PC-9 (cell line): Measurements from ENCODE around the gene UGT1A10. TPM values are rescaled to one million over a fixed set of nuclear protein-coding genes. Genes with fewer than 3 reads are reported as not detected.
"Not testable (repeated sequence)": the region's sequence is repeated elsewhere in the genome, so short reads cannot be mapped to it uniquely, and the experiment has no call there.

Experiments
- BruUV-seq: library from RNA; stranded (reverse); fragments of 400-500 nt; replicated peaks from 2 replicates; lab custom pipeline; 2021; lab: Mats Ljungman, UMichigan
- CTCF ChIA-PET: fragments of 300-600 bp; sonication (Branson Sonifier 250); formaldehyde crosslinking; loops from one replicate; lab custom pipeline; 2022; ENCODE audit warnings: antibody characterized with exemption; lab: Charles Lee
- POLR2A ChIA-PET: fragments of 300-600 bp; sonication (Branson Sonifier 250); formaldehyde crosslinking; loops from one replicate; lab custom pipeline; 2022; ENCODE audit warnings: antibody characterized with exemption; ENCODE audit not compliant: unreplicated experiment; lab: Charles Lee
- DNase-seq, 2 experiments: peaks; one replicate each; pipeline versions ENCODE4 v3.0.0 to v3.0.0-alpha.2; 2015 to 2022; ENCODE audit warnings: mixed read lengths in 1 of 2
- H2AFZ ChIP-seq: fragments of 200-600 bp; sonication (generic); 2 replicates; pipeline ENCODE4 v1.8.1; 2017; ENCODE audit warnings: antibody characterized with exemption
- H3F3A ChIP-seq: fragments of 200-600 bp; sonication (generic); 2 replicates; pipeline ENCODE4 v1.8.1; 2017; ENCODE audit warnings: antibody characterized with exemption, mild to moderate bottlenecking, low read depth; ENCODE audit not compliant: insufficient read depth
- H3K27ac ChIP-seq: fragments of 200-600 bp; sonication (generic); 2 replicates; pipeline ENCODE4 v1.6.1; 2016; ENCODE audit warnings: mixed run types
- H3K27me3 ChIP-seq: fragments of 200-600 bp; sonication (generic); 2 replicates; pipeline ENCODE4 v1.6.1; 2016; ENCODE audit warnings: low read depth, mixed run types; ENCODE audit not compliant: insufficient read depth
- H3K36me3 ChIP-seq: fragments of 200-600 bp; sonication (generic); 2 replicates; pipeline ENCODE4 v1.6.1; 2016; ENCODE audit warnings: low read depth, mixed run types
- H3K4me1 ChIP-seq: fragments of 200-600 bp; sonication (generic); replicated peaks from 2 replicates; pipeline ENCODE4 v1.6.1; 2016; ENCODE audit warnings: mixed run types; ENCODE audit not compliant: insufficient read depth
- H3K4me2 ChIP-seq: fragments of 200-600 bp; sonication (generic); 2 replicates; pipeline ENCODE4 v1.6.1; 2017; ENCODE audit warnings: mixed run types
- H3K4me3 ChIP-seq: fragments of 200-600 bp; sonication (generic); 2 replicates; pipeline ENCODE4 v1.6.1; 2016; ENCODE audit warnings: mixed run types
- H3K79me2 ChIP-seq: fragments of 200-600 bp; sonication (generic); 2 replicates; pipeline ENCODE4 v1.6.1; 2017; ENCODE audit warnings: low read depth, mixed run types
- H3K9me2 ChIP-seq: fragments of 200-600 bp; sonication (generic); 2 replicates; pipeline ENCODE4 v1.8.1; 2017; ENCODE audit warnings: mild to moderate bottlenecking; ENCODE audit not compliant: insufficient read depth
- H3K9me3 ChIP-seq: fragments of 200-600 bp; sonication (generic); 2 replicates; pipeline ENCODE4 v1.8.1; 2016; ENCODE audit warnings: low read depth; ENCODE audit not compliant: insufficient read depth
- H4K20me1 ChIP-seq: fragments of 200-600 bp; sonication (generic); 2 replicates; pipeline ENCODE4 v1.8.1; 2017; ENCODE audit not compliant: insufficient read depth
- EZH2 ChIP-seq: fragments of 200-600 bp; sonication (generic); IDR thresholded peaks from 2 replicates; pipeline ENCODE4 v1.8.0; 2017; ENCODE audit warnings: antibody characterized with exemption, low read depth
- intact Hi-C: fragments of 100-400 bp; cut with micrococcal nuclease; formaldehyde crosslinking; loops from one replicate; pipeline ENCODE4 v1.10.0; 2022; ENCODE audit not compliant: unreplicated experiment
- total RNA-seq: library from RNA; stranded (reverse); gene quantifications from 2 replicates; pipeline ENCODE4 v1.2.3, GENCODE V29; 2021
- TF ChIP-seq, protein P1 (sequence below): fragments of 200-600 bp; sonication (generic); conservative IDR thresholded peaks from 2 replicates; pipeline ENCODE4 v1.6.1; 2017; ENCODE audit warnings: mixed run types, antibody characterized with exemption, mild to moderate bottlenecking, moderate library complexity

The UGT1A10 gene
- total RNA-seq, 1 experiment from 2014 or later, result not detected

DNA sequence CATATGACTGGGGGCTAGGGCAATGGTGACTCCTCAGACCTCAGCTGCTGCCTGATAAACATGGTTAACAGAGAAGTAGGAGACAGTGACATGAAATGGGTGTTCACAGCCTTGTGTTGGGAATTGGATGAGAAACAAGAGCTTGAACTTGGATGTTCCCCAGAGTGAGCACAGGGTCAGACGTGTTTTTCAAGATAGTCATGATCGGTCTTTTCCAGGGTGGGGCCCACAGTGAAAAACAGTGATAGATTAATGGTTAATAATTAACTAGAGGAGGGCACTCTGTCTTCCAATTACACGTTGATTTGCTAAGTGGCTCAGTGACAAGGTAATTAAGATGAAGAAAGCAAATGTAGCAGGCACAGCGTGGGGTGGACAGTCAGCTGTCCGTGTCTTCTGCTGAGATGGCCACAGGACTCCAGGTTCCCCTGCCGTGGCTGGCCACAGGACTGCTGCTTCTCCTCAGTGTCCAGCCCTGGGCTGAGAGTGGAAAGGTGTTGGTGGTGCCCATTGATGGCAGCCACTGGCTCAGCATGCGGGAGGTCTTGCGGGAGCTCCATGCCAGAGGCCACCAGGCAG lies 92.6 kb downstream of the UGT1A10 start, which contains the start of gene UGT1A3:
Gene UGT1A3 (plus strand): TSS at position 320 of the 579 bp plus-strand sequence. CDS start 85 bp downstream, at position 405.
- Histone ChIP-seq H3K4me1 (no peaks in the 10 kb centered on the region), H3K9me2 (no peaks in the 10 kb centered on the region), H4K20me1 (peaks cover 50% of the 10 kb centered on the region), H2AFZ (no peak within 1 kb of the TSS), H3F3A (peaks cover 29% of the 10 kb centered on the region), H3K36me3 (peaks cover 72% of the 10 kb centered on the region), H3K27ac (no peak within 1 kb of the TSS), H3K4me2 (no peak within 1 kb of the TSS), H3K9me3 (no peaks in the 10 kb centered on the region), H3K27me3 (no peaks in the 10 kb centered on the region), H3K79me2 (peaks cover 87% of the 10 kb centered on the region), H3K4me3 (no peak within 1 kb of the TSS)
- ChIA-PET POLR2A (interaction anchor here (1.2 kb wide), 1 partner anchor 11 kb away, joined by 7 read pairs; no protein-coding TSS in a partner anchor), CTCF (no interaction called here)
- no TSS peak for BruUV-seq
- TF ChIP-seq, protein P1, sequence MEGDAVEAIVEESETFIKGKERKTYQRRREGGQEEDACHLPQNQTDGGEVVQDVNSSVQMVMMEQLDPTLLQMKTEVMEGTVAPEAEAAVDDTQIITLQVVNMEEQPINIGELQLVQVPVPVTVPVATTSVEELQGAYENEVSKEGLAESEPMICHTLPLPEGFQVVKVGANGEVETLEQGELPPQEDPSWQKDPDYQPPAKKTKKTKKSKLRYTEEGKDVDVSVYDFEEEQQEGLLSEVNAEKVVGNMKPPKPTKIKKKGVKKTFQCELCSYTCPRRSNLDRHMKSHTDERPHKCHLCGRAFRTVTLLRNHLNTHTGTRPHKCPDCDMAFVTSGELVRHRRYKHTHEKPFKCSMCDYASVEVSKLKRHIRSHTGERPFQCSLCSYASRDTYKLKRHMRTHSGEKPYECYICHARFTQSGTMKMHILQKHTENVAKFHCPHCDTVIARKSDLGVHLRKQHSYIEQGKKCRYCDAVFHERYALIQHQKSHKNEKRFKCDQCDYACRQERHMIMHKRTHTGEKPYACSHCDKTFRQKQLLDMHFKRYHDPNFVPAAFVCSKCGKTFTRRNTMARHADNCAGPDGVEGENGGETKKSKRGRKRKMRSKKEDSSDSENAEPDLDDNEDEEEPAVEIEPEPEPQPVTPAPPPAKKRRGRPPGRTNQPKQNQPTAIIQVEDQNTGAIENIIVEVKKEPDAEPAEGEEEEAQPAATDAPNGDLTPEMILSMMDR, result no peak
- TF ChIP-seq EZH2, result no peak
- intact Hi-C loops, result no loop called here
- DNase-seq, result peak in 1 of 2 experiments; percentile 22

DNA sequence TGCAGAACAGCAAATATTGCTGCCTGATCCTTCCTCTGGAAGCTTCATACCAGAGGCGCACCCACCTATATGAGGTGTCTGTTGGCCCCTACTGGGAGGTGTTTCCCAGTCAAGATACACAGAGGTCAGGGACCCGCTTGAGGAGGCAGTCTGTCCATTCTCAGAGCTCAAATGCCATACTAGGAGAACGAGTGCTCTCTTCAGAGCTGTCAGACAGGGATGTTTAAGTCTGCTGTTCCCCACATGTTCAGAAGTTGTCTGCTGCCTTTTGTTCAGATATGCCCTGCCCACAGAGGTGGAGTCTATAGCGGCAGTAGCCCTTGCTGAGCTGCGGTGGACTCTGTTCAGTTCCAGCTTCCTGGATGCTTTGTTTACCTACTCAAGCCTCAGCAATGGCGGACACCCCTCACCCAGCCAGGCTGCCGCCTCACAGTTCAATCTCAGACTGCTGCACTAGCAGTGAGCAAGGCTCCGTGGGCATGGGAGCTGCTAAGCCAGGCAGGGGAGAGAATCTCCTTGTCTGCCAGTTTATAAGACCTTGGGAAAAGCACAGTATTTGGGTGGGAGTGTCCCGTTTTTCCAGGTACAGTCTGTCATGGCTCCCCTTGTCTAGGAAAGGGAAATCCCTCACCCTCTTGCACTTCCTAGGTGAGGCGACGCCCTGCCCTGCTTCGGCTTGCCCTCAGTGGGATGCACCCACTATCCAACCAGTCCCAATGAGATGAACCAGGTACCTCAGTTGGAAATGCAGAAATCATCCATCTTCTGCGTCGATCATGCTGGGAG lies 100.8 kb downstream of the UGT1A10 start:
- H3K27ac ChIP-seq, POLR2A ChIA-PET, H3K9me2 ChIP-seq, intact Hi-C loops, BruUV-seq, CTCF ChIA-PET, H2AFZ ChIP-seq, H3K27me3 ChIP-seq, H3K4me2 ChIP-seq, H3K9me3 ChIP-seq, H3K4me3 ChIP-seq, H3K4me1 ChIP-seq: not testable (repeated sequence)
- H3K79me2 ChIP-seq, result peaks cover 98% of the 10 kb centered on the region
- peaks cover 81% of the 10 kb centered on the region for H4K20me1 ChIP-seq
- H3F3A ChIP-seq, result peaks cover 19% of the 10 kb centered on the region
- H3K36me3 ChIP-seq, result peaks cover 72% of the 10 kb centered on the region
- peak in 1 of 2 experiments; percentile 12 for DNase-seq

DNA sequence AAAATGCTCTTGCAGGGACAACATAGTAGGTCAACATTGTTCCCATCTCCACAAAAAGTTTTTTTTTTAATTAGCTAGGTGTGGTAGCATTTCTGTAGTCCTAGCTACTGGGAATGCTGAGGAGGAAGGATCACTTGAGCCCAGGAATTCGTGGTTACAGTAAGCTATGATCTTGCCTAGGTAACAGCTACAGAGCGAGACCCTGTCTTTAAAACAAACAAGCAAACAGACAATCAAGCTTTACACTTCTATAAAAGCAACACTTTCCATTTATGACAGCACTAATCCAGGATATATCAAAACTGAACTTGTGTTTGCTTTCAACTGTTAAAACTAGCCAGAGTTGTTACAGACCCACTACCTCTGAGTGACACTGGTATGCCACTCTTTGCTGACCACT lies 104.6 kb downstream of the UGT1A10 start:
- POLR2A ChIA-PET, result interaction anchor here (0.6 kb wide), 3 partner anchors 41 to 1330 kb away, joined by 3 to 8 read pairs (median 3); no protein-coding TSS in a partner anchor
- no peak overlapping the region for H3K4me3 ChIP-seq
- 0 out of 2 replicates have a peak overlapping the region, but pooled peaks have one; percentile 9 for H3K27ac ChIP-seq
- H3K4me2 ChIP-seq, result no peak overlapping the region
- H3K36me3 ChIP-seq, result peaks cover 77% of the 10 kb centered on the region
- TF ChIP-seq, protein P1, result no peak
- BruUV-seq, result no TSS peak
- peaks cover 53% of the 10 kb centered on the region for H4K20me1 ChIP-seq
- CTCF ChIA-PET, result no interaction called here
- H3F3A ChIP-seq, result peaks cover 40% of the 10 kb centered on the region
- no peaks in the 10 kb centered on the region for H3K9me3 ChIP-seq
- no peaks in the 10 kb centered on the region for H3K4me1 ChIP-seq
- H3K27me3 ChIP-seq, result no peaks in the 10 kb centered on the region
- H3K79me2 ChIP-seq, result peaks cover 95% of the 10 kb centered on the region
- peak in 1 of 2 experiments; percentile 26 for DNase-seq
- no peaks in the 10 kb centered on the region for H3K9me2 ChIP-seq
- no peak overlapping the region for H2AFZ ChIP-seq
- intact Hi-C loops, result no loop called here
